ENCODE results near the gene ZFP69.

The ZFP69 gene

GRCh38 chr1:40507973-40508372 lies 30.9 kb downstream of the ZFP69 start:
- peak overlapping the region; percentile 82 for H3K4me3 ChIP-seq (ENCODE audit: low read depth, low read length)
- no peak for TF ChIP-seq CTCF (conservative IDR thresholded peaks at IDR 0.05; ENCODE audit: low read depth, low read length)
- DNase-seq (ENCODE audit: low read depth), result no peak

GRCh38 chr1:40508375-40509341 lies 31.6 kb downstream of the ZFP69 start, which contains the start of gene EXO5:
Gene EXO5 (plus strand): TSS chr1:40508767. CDS start chr1:40514545, 5,778 bp downstream.
- DNase-seq (ENCODE audit: low read depth), result peak; percentile 79
- TF ChIP-seq CTCF (conservative IDR thresholded peaks at IDR 0.05; ENCODE audit: low read depth, low read length), result no peak
- H3K4me3 ChIP-seq (ENCODE audit: low read depth, low read length), result peak within 1 kb of the TSS; percentile 82

- TF ChIP-seq CTCF (conservative IDR thresholded peaks at IDR 0.05; ENCODE audit: low read depth, low read length), result no peak
- no peak for DNase-seq (ENCODE audit: low read depth)
- no peak overlapping the region for H3K4me3 ChIP-seq (ENCODE audit: low read depth, low read length)
Observed at GRCh38 chr1:40519517-40519916, 42.4 kb downstream of the ZFP69 start.

- no peak for TF ChIP-seq CTCF (conservative IDR thresholded peaks at IDR 0.05; ENCODE audit: low read depth, low read length)
- peak overlapping the region; percentile 90 for H3K4me3 ChIP-seq (ENCODE audit: low read depth, low read length)
- DNase-seq (ENCODE audit: low read depth), result peak; percentile 23
Observed at GRCh38 chr1:40530735-40531380, 53.8 kb downstream of the ZFP69 start.

GRCh38 chr1:40531381-40532061 lies 54.4 kb downstream of the ZFP69 start, which contains the start of gene ZNF684:
Gene ZNF684 (plus strand): TSS chr1:40531637. CDS start chr1:40533167, 1,530 bp downstream.
- H3K4me3 ChIP-seq (ENCODE audit: low read depth, low read length), result peak within 1 kb of the TSS; percentile 90
- TF ChIP-seq CTCF (conservative IDR thresholded peaks at IDR 0.05; ENCODE audit: low read depth, low read length), result peak; percentile 1
- DNase-seq (ENCODE audit: low read depth), result peak; percentile 97

- DNase-seq (ENCODE audit: low read depth), result no peak
- H3K4me3 ChIP-seq (ENCODE audit: low read depth, low read length), result peak overlapping the region; percentile 90
- TF ChIP-seq CTCF (conservative IDR thresholded peaks at IDR 0.05; ENCODE audit: low read depth, low read length), result no peak
Observed at GRCh38 chr1:40532062-40532389, 54.9 kb downstream of the ZFP69 start.
